HepG2 (cell line): ENCODE results near the gene ZNF541. TPM values are rescaled to one million over a fixed set of nuclear protein-coding genes. Genes with fewer than 3 reads are reported as not detected.

Source experiments
- CAMTA2 ChIP-seq: sonication (generic); formaldehyde crosslinking; IDR thresholded peaks from 2 replicates; pipeline ENCODE4 v1.4.0; 2020; ENCODE audit warnings: mild to moderate bottlenecking, missing genetic modification reagents, borderline replicate concordance
- HNRNPL ChIP-seq: fragments of 200-400 bp; formaldehyde crosslinking; IDR thresholded peaks from 2 replicates; pipeline ENCODE4 v1.6.1; 2017; ENCODE audit warnings: mild to moderate bottlenecking, low read depth, low read length
- ISL2 ChIP-seq: sonication (generic); formaldehyde crosslinking; IDR thresholded peaks from 2 replicates; pipeline ENCODE4 v1.5.0; 2020; ENCODE audit warnings: missing genetic modification reagents
- TMF1 ChIP-seq: sonication (generic); formaldehyde crosslinking; IDR thresholded peaks from 2 replicates; pipeline ENCODE4 v1.8.1; 2022; ENCODE audit warnings: low read depth, missing genetic modification reagents
- ZNF235 ChIP-seq: sonication (generic); formaldehyde crosslinking; IDR thresholded peaks from 2 replicates; pipeline ENCODE4 v1.8.1; 2023; ENCODE audit warnings: mild to moderate bottlenecking, missing genetic modification reagents, borderline replicate concordance
- ZNF430 ChIP-seq: sonication (generic); formaldehyde crosslinking; IDR thresholded peaks from 2 replicates; pipeline ENCODE4 v1.9.0; 2021; ENCODE audit warnings: mild to moderate bottlenecking, missing genetic modification reagents
- ZNF577 ChIP-seq: sonication (generic); formaldehyde crosslinking; IDR thresholded peaks from 2 replicates; pipeline ENCODE4 v1.4.0; 2020; ENCODE audit warnings: mild to moderate bottlenecking, low read depth, missing genetic modification reagents, borderline replicate concordance
- polyA plus RNA-seq, 8 experiments: library from polyadenylated mRNA; depleted of rRNA in 3 of 8; stranded (reverse) in 7 of 8; unstranded in 1 of 8; fragments of >200 nt; fragmentation: Illumina TruSeq in 4 of 8; extraction: Trizol in 4 of 8; gene quantifications; 2 replicates each; pipeline versions ENCODE4 v1.2.1 to v1.2.3, GENCODE V29; 2011 to 2016; ENCODE audit warnings: low read depth in 4 of 8, missing spikeins in 1 of 8, mixed read lengths in 1 of 8; ENCODE audit not compliant: insufficient read depth in 1 of 8
- total RNA-seq, 5 experiments: library from RNA; depleted of rRNA; stranded (reverse); fragments of >200 nt; fragmentation: Illumina TruSeq; extraction: Trizol; gene quantifications; 2 replicates each; pipeline ENCODE4 v1.2.3, GENCODE V29; 2016; ENCODE audit warnings: low read depth in 1 of 5
- TF ChIP-seq, protein P1 (sequence below), 2 experiments: sonication (generic) in 1 of 2; formaldehyde crosslinking in 1 of 2; IDR thresholded peaks; 2 replicates each; pipeline versions ENCODE4 v1.6.1 to v1.9.0; 2014 to 2022; ENCODE audit warnings: antibody characterized with exemption in 1 of 2, borderline replicate concordance in 1 of 2, inconsistent platforms in 1 of 2, low read depth in 1 of 2, missing genetic modification reagents in 1 of 2
- TF ChIP-seq, protein P2 (sequence below): sonication (generic); formaldehyde crosslinking; IDR thresholded peaks from 2 replicates; pipeline ENCODE4 v1.8.1; 2022; ENCODE audit warnings: low read depth, mild to moderate bottlenecking, missing genetic modification reagents
- TF ChIP-seq, protein P3 (sequence below): sonication (generic); formaldehyde crosslinking; IDR thresholded peaks from 2 replicates; pipeline ENCODE4 v1.4.0; 2020; ENCODE audit warnings: mild to moderate bottlenecking, missing genetic modification reagents
- TF ChIP-seq, protein P4 (sequence below): IDR thresholded peaks from 2 replicates; pipeline ENCODE4 v1.6.1; 2016; ENCODE audit warnings: missing compliant biosample characterization, missing genetic modification reagents, borderline replicate concordance
- TF ChIP-seq, protein P5 (sequence below): IDR thresholded peaks from 2 replicates; pipeline ENCODE4 v1.6.1; 2012; ENCODE audit warnings: low read length, improper control_type of control experiment

ZNF541 gene
- total and polyA plus RNA-seq, 2 of the 13 experiments (the other 11 are each of a cell fraction or from before 2014, with no cell fraction given), result 0.03 to 0.04 TPM

DNA sequence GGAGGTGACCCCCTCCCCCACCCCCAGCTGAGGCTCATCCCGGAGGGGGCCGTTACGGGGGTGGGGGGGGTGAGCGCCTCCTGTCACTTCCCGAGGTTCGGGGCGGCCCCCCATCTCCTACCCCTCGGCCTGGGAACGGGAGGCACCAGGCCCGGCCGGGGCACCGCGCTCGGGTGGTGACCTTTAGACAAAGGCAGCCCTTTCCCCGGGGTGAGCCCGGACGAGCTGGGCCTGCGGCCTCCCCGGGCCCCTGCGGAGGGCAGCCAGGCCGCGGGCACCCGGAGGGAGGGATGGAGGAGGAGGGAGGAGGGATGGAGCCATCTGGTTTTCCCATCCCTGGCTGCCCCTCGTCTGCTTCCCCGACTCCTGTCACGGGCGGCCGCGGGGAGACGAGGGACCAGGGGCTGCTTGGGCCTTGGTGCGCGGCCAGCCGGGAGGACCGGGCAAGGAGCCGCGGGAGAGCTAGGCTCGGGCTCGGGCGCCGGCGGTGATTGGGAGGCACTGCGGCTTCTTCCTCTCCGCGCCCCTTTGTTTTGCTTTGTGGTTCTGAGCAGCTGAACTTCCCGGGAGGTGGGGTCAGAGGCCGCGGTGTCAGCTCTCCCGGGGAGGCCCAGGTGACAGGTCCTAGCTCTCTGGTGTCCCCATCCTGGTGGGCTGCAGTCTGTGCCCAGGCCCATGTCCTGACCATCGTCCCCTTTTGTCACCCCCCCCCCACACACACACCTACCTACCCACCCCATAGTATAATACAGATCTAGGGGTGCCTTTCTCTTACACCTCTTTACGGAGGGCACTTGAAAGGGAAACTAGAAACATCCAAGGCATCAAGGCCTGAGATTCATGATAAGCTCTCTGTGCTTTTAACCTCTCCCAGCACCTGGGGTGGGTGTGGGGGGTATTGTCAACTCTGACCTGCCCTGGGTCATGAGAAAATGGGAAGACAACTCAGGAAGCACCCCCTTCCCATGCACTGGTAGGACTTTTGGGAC, 37.3 kb upstream of the ZNF541 start (continued):
- TF ChIP-seq, protein P1, sequence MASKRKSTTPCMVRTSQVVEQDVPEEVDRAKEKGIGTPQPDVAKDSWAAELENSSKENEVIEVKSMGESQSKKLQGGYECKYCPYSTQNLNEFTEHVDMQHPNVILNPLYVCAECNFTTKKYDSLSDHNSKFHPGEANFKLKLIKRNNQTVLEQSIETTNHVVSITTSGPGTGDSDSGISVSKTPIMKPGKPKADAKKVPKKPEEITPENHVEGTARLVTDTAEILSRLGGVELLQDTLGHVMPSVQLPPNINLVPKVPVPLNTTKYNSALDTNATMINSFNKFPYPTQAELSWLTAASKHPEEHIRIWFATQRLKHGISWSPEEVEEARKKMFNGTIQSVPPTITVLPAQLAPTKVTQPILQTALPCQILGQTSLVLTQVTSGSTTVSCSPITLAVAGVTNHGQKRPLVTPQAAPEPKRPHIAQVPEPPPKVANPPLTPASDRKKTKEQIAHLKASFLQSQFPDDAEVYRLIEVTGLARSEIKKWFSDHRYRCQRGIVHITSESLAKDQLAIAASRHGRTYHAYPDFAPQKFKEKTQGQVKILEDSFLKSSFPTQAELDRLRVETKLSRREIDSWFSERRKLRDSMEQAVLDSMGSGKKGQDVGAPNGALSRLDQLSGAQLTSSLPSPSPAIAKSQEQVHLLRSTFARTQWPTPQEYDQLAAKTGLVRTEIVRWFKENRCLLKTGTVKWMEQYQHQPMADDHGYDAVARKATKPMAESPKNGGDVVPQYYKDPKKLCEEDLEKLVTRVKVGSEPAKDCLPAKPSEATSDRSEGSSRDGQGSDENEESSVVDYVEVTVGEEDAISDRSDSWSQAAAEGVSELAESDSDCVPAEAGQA (IDR thresholded peaks at IDR 0.05; ENCODE audit: low read depth), result no peak
- TF ChIP-seq, protein P1 (CRISPR knock-in tag; IDR thresholded peaks at IDR 0.05; ENCODE audit: borderline replicate concordance), result no peak
- TF ChIP-seq ZNF430 (CRISPR knock-in tag), result peak; percentile 34; the same call in 1 of the 2 replicates
- TF ChIP-seq, protein P2, sequence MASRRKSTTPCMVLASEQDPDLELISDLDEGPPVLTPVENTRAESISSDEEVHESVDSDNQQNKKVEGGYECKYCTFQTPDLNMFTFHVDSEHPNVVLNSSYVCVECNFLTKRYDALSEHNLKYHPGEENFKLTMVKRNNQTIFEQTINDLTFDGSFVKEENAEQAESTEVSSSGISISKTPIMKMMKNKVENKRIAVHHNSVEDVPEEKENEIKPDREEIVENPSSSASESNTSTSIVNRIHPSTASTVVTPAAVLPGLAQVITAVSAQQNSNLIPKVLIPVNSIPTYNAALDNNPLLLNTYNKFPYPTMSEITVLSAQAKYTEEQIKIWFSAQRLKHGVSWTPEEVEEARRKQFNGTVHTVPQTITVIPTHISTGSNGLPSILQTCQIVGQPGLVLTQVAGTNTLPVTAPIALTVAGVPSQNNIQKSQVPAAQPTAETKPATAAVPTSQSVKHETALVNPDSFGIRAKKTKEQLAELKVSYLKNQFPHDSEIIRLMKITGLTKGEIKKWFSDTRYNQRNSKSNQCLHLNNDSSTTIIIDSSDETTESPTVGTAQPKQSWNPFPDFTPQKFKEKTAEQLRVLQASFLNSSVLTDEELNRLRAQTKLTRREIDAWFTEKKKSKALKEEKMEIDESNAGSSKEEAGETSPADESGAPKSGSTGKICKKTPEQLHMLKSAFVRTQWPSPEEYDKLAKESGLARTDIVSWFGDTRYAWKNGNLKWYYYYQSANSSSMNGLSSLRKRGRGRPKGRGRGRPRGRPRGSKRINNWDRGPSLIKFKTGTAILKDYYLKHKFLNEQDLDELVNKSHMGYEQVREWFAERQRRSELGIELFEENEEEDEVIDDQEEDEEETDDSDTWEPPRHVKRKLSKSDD (CRISPR knock-in tag), result no peak
- no peak for TF ChIP-seq ZNF577 (CRISPR knock-in tag)
- TF ChIP-seq CAMTA2, result no peak
- no peak for TF ChIP-seq TMF1 (CRISPR knock-in tag)
- TF ChIP-seq, protein P3, sequence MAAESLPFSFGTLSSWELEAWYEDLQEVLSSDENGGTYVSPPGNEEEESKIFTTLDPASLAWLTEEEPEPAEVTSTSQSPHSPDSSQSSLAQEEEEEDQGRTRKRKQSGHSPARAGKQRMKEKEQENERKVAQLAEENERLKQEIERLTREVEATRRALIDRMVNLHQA (CRISPR knock-in tag), result no peak
- peak; percentile 60; the same call in 1 of the 2 replicates for TF ChIP-seq ZNF235
- TF ChIP-seq, protein P4, sequence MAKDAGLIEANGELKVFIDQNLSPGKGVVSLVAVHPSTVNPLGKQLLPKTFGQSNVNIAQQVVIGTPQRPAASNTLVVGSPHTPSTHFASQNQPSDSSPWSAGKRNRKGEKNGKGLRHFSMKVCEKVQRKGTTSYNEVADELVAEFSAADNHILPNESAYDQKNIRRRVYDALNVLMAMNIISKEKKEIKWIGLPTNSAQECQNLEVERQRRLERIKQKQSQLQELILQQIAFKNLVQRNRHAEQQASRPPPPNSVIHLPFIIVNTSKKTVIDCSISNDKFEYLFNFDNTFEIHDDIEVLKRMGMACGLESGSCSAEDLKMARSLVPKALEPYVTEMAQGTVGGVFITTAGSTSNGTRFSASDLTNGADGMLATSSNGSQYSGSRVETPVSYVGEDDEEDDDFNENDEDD (CRISPR knock-in tag), result no peak
- TF ChIP-seq ISL2 (CRISPR knock-in tag), result 0 out of 2 replicates have a peak, but pooled peaks have one; percentile 17
- TF ChIP-seq HNRNPL, result 0 out of 2 replicates have a peak, but pooled peaks have one; percentile 39
- TF ChIP-seq, protein P5, sequence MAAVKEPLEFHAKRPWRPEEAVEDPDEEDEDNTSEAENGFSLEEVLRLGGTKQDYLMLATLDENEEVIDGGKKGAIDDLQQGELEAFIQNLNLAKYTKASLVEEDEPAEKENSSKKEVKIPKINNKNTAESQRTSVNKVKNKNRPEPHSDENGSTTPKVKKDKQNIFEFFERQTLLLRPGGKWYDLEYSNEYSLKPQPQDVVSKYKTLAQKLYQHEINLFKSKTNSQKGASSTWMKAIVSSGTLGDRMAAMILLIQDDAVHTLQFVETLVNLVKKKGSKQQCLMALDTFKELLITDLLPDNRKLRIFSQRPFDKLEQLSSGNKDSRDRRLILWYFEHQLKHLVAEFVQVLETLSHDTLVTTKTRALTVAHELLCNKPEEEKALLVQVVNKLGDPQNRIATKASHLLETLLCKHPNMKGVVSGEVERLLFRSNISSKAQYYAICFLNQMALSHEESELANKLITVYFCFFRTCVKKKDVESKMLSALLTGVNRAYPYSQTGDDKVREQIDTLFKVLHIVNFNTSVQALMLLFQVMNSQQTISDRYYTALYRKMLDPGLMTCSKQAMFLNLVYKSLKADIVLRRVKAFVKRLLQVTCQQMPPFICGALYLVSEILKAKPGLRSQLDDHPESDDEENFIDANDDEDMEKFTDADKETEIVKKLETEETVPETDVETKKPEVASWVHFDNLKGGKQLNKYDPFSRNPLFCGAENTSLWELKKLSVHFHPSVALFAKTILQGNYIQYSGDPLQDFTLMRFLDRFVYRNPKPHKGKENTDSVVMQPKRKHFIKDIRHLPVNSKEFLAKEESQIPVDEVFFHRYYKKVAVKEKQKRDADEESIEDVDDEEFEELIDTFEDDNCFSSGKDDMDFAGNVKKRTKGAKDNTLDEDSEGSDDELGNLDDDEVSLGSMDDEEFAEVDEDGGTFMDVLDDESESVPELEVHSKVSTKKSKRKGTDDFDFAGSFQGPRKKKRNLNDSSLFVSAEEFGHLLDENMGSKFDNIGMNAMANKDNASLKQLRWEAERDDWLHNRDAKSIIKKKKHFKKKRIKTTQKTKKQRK, result no peak
